SU-DHL-6 (cell line): Measurements from ENCODE around the gene PHKB.

Experiments
- H2AFZ ChIP-seq: fragments of 200-600 bp; sonication (generic); 2 replicates; pipeline ENCODE4 v1.6.1; 2014; ENCODE audit warnings: low read depth, mild to moderate bottlenecking, moderate library complexity, mixed read lengths, antibody characterized with exemption, low read length; ENCODE audit not compliant: severe bottlenecking
- H3F3A ChIP-seq: fragments of 200-600 bp; shearing (Covaris generic); 2 replicates; pipeline ENCODE4 v1.6.0; 2016; ENCODE audit warnings: antibody characterized with exemption, mild to moderate bottlenecking; ENCODE audit not compliant: insufficient read depth
- H3K27ac ChIP-seq: fragments of 200-600 bp; sonication (generic); 2 replicates; pipeline ENCODE4 v1.5.1; 2016; ENCODE audit warnings: low read depth, mild to moderate bottlenecking, low read length, moderate library complexity, mixed read lengths
- H3K27me3 ChIP-seq: fragments of 200-600 bp; sonication (generic), shearing (Covaris generic); 2 replicates; pipeline ENCODE4 v1.6.0; 2014; ENCODE audit warnings: mild to moderate bottlenecking, low read length
- H3K36me3 ChIP-seq: fragments of 200-600 bp; sonication (generic); 2 replicates; pipeline ENCODE4 v1.6.1; 2014; ENCODE audit warnings: mild to moderate bottlenecking, low read length, mixed read lengths
- H3K4me2 ChIP-seq: fragments of 300-600, 200-600 bp; shearing (Covaris generic), sonication (generic); 2 replicates; pipeline ENCODE4 v1.6.0; 2014; ENCODE audit warnings: low read length, low read depth, mild to moderate bottlenecking; ENCODE audit not compliant: poor library complexity, severe bottlenecking
- H3K4me3 ChIP-seq: fragments of 200-600 bp; sonication (generic); 2 replicates; pipeline ENCODE4 v1.5.1; 2014; ENCODE audit warnings: antibody characterized with exemption, low read length, mild to moderate bottlenecking, mixed read lengths; ENCODE audit not compliant: insufficient read depth, poor library complexity, severe bottlenecking
- H3K79me2 ChIP-seq: fragments of 200-600 bp; sonication (generic); 2 replicates; pipeline ENCODE4 v1.6.1; 2014; ENCODE audit warnings: mild to moderate bottlenecking, low read length, moderate library complexity; ENCODE audit not compliant: insufficient read depth
- H3K9ac ChIP-seq: fragments of 200-600 bp; sonication (generic); 2 replicates; pipeline ENCODE4 v1.7.0; 2014; ENCODE audit warnings: mild to moderate bottlenecking, low read length
- H3K9me2 ChIP-seq: fragments of 200-600 bp; sonication (generic); replicated peaks from 2 replicates; pipeline ENCODE4 v1.6.1; 2014; ENCODE audit warnings: low read length; ENCODE audit not compliant: insufficient read depth
- H3K9me3 ChIP-seq: fragments of 200-600 bp; sonication (generic); 2 replicates; pipeline ENCODE4 v1.6.1; 2014; ENCODE audit warnings: low read length, mixed read lengths; ENCODE audit not compliant: insufficient read depth
- H4K20me1 ChIP-seq: fragments of 200-600 bp; sonication (generic); 2 replicates; pipeline ENCODE4 v1.6.1; 2014; ENCODE audit warnings: low read depth, mild to moderate bottlenecking, antibody characterized with exemption, low read length, moderate library complexity, mixed read lengths
- EZH2phosphoT487 ChIP-seq: fragments of 200-600 bp; sonication (generic), shearing (Covaris generic); conservative IDR thresholded peaks from 2 replicates; pipeline ENCODE4 v1.6.1; 2018; ENCODE audit warnings: mild to moderate bottlenecking, antibody characterized with exemption, low read length, moderate library complexity, mixed read lengths
- TF ChIP-seq, protein P1 (sequence below): fragments of 200-600 bp; sonication (generic); IDR thresholded peaks from one replicate; pipeline ENCODE4 v1.5.1; 2017; ENCODE audit warnings: antibody characterized with exemption, mild to moderate bottlenecking, low read length, moderate library complexity; ENCODE audit not compliant: insufficient read depth, poor library complexity, severe bottlenecking

Gene PHKB

GRCh38 chr16:47725188-47725695, 264.1 kb downstream of the PHKB start:
- no peaks in the 10 kb centered on the region for H3K79me2 ChIP-seq
- no peaks in the 10 kb centered on the region for H3K9me3 ChIP-seq

DNA sequence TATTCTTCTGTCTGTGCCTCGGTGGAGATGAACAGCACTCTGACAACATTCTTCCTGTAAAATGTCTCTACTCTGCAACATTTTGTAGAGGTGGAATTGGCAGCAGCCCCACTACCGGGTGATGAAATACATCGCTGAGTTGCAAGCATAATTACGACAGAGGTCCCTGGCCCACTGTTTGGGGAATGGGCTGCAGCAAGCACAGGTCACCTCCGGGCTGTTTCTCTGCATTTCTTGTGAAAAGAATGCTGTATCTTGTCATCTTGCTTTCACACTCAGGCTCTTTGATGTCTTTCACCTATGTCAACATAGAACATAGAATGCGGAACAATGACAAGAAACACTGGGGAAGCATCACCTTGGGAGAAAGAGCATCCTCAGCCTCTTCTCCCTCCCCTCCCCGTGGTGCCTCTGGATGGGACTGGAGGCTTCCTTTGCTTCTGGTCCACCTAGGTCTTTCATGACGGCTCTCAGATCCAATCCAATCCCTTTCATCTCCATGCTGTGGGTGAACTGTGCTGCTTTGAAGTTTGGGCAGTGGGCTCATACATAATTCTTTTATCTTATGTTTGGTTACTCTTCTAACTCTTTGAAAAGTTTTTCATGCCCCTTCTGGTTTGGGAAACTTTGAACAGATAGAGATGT, 265.0 kb downstream of the PHKB start:
- no peaks in the 10 kb centered on the region for H3F3A ChIP-seq
- TF ChIP-seq, protein P1, sequence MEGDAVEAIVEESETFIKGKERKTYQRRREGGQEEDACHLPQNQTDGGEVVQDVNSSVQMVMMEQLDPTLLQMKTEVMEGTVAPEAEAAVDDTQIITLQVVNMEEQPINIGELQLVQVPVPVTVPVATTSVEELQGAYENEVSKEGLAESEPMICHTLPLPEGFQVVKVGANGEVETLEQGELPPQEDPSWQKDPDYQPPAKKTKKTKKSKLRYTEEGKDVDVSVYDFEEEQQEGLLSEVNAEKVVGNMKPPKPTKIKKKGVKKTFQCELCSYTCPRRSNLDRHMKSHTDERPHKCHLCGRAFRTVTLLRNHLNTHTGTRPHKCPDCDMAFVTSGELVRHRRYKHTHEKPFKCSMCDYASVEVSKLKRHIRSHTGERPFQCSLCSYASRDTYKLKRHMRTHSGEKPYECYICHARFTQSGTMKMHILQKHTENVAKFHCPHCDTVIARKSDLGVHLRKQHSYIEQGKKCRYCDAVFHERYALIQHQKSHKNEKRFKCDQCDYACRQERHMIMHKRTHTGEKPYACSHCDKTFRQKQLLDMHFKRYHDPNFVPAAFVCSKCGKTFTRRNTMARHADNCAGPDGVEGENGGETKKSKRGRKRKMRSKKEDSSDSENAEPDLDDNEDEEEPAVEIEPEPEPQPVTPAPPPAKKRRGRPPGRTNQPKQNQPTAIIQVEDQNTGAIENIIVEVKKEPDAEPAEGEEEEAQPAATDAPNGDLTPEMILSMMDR = no peak
- no peak for TF ChIP-seq EZH2phosphoT487
- H3K27me3 ChIP-seq = no peaks in the 10 kb centered on the region
- H3K4me2 ChIP-seq = no peak overlapping the region
- H3K36me3 ChIP-seq = no peaks in the 10 kb centered on the region
- no peaks in the 10 kb centered on the region for H3K9me2 ChIP-seq
- H3K9me3 ChIP-seq = no peaks in the 10 kb centered on the region
- H3K79me2 ChIP-seq = no peaks in the 10 kb centered on the region
- H4K20me1 ChIP-seq = no peaks in the 10 kb centered on the region
- no peak overlapping the region for H3K4me3 ChIP-seq
- H3K9ac ChIP-seq = no peak overlapping the region
- no peak overlapping the region for H3K27ac ChIP-seq
- H2AFZ ChIP-seq = no peak overlapping the region

More at GRCh38 chr16:47725188-47725695, 264.1 kb downstream of the PHKB start:
- Histone ChIP-seq H3F3A (no peaks in the 10 kb centered on the region), H3K4me2 (no peak overlapping the region), H4K20me1 (no peaks in the 10 kb centered on the region), H3K9ac (no peak overlapping the region), H3K9me2 (no peaks in the 10 kb centered on the region), H3K27ac (no peak overlapping the region), H2AFZ (no peak overlapping the region), H3K36me3 (no peaks in the 10 kb centered on the region), H3K4me3 (no peak overlapping the region), H3K27me3 (no peaks in the 10 kb centered on the region)
- TF ChIP-seq EZH2phosphoT487 = no peak
- TF ChIP-seq, protein P1 = no peak

- Histone ChIP-seq H3K9me2 (no peaks in the 10 kb centered on the region), H3K4me3 (no peak overlapping the region), H3K27me3 (no peaks in the 10 kb centered on the region), H2AFZ (no peak overlapping the region), H3K27ac (no peak overlapping the region), H3K9me3 (no peaks in the 10 kb centered on the region), H3K4me2 (no peak overlapping the region), H3F3A (no peaks in the 10 kb centered on the region), H3K79me2 (no peaks in the 10 kb centered on the region), H4K20me1 (no peaks in the 10 kb centered on the region), H3K36me3 (no peaks in the 10 kb centered on the region), H3K9ac (no peak overlapping the region)
- TF ChIP-seq, protein P1 = no peak
These were observed 266.0 kb downstream of the PHKB start for GRCh38 chr16:47727131-47727530.
